Measurements from ENCODE around the gene ADCY5. TPM values are rescaled to one million over a fixed set of nuclear protein-coding genes. Genes with fewer than 3 reads are reported as not detected.

The ADCY5 gene
- total and polyA plus RNA-seq, 2 donors (not counting 1 experiment from before 2014, with no cell fraction given) = not detected

DNA sequence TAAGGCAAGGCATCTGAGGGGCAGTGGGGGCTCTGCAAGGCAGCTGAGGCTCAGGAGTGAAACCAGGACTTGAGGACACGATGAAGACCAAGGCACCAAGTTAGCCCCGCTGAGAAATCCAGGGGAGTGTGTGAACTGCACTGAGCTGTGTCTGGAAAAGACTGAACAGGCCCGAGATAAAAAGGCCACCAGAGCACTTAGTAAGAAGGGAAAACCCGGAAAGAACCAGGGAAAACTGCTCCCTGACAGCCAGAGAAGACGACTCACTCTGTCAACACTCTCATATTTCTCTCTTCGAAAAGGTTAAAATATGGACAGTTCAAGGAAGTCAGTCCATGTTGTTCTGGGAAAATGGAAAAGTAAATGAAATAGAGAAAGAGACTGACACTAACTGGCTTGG lies 138.1 kb downstream of the ADCY5 start:
- TF ChIP-seq, protein P1, sequence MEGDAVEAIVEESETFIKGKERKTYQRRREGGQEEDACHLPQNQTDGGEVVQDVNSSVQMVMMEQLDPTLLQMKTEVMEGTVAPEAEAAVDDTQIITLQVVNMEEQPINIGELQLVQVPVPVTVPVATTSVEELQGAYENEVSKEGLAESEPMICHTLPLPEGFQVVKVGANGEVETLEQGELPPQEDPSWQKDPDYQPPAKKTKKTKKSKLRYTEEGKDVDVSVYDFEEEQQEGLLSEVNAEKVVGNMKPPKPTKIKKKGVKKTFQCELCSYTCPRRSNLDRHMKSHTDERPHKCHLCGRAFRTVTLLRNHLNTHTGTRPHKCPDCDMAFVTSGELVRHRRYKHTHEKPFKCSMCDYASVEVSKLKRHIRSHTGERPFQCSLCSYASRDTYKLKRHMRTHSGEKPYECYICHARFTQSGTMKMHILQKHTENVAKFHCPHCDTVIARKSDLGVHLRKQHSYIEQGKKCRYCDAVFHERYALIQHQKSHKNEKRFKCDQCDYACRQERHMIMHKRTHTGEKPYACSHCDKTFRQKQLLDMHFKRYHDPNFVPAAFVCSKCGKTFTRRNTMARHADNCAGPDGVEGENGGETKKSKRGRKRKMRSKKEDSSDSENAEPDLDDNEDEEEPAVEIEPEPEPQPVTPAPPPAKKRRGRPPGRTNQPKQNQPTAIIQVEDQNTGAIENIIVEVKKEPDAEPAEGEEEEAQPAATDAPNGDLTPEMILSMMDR (IDR thresholded peaks at IDR 0.05) = no peak
- TF ChIP-seq EZH2 (IDR thresholded peaks at IDR 0.05; ENCODE audit: borderline replicate concordance, insufficient read depth, low read depth, low read length, poor library complexity, severe bottlenecking) = no peak
- Histone ChIP-seq H3K27me3 (replicated peaks in 1 of 4; ENCODE audit: control extremely low read depth in 1 of 4, control insufficient read depth in 3 of 4, insufficient read depth in 4 of 4, low read length in 3 of 4) (no peaks in the 10 kb centered on the region), H3K4me2 (replicated peaks; ENCODE audit: low read depth, low read length, poor library complexity, severe bottlenecking) (no peak overlapping the region), H3K9me3 (ENCODE audit: control extremely low read depth in 1 of 3, control insufficient read depth in 2 of 3, insufficient read depth in 1 of 3, low read length in 2 of 3) (no peaks in the 10 kb centered on the region), H3K36me3 (replicated peaks in 1 of 2; ENCODE audit: control extremely low read depth in 1 of 2, control insufficient read depth in 1 of 2, extremely low read depth in 1 of 2, insufficient read depth in 2 of 2, low read length in 1 of 2) (no peaks in the 10 kb centered on the region), H3K9ac (ENCODE audit: low read length) (no peak overlapping the region), H2AFZ (ENCODE audit: insufficient read depth, low read depth, low read length, poor library complexity, severe bottlenecking) (no peak overlapping the region), H3K4me3 (ENCODE audit: control extremely low read depth in 1 of 5, extremely low read depth in 1 of 5, insufficient read depth in 1 of 5, low read depth in 2 of 5, low read length in 4 of 5) (no peak overlapping the region), H3K4me1 (ENCODE audit: control insufficient read depth in 2 of 2, insufficient read depth in 2 of 2, low read length in 2 of 2) (peaks cover 0 to 4% of the 10 kb centered on the region in 2 donors), H4K20me1 (ENCODE audit: control insufficient read depth, insufficient read depth, low read length, poor library complexity, severe bottlenecking) (no peaks in the 10 kb centered on the region), H3K27ac (ENCODE audit: low read length in 2 of 2) (no peak overlapping the region), H3K79me2 (ENCODE audit: control insufficient read depth, insufficient read depth, low read length) (no peaks in the 10 kb centered on the region)
- 88% methylated on average over 3 of the region's 6 CpGs for WGBS (ENCODE audit: insufficient coverage)
- H3K9me3 Mint-ChIP-seq (ENCODE audit: insufficient read depth) = no peaks in the 10 kb centered on the region
- ChIA-PET POLR2A (no interaction called here), CTCF (interaction anchor here (1.2 kb wide), 2 partner anchors 15 to 16 kb away, joined by 3 to 5 read pairs; no protein-coding TSS in a partner anchor)
- intact Hi-C loops (cut with micrococcal nuclease) = no loop called here
- no peak for DNase-seq
- peaks cover 3% of the 10 kb centered on the region for H3K4me1 Mint-ChIP-seq
- no peak overlapping the region for H3K27ac Mint-ChIP-seq
- H3K4me3 Mint-ChIP-seq = no peak overlapping the region
- H3K27me3 Mint-ChIP-seq = peaks cover 18% of the 10 kb centered on the region
- no peak for ATAC-seq (ENCODE audit: low read depth)

DNA sequence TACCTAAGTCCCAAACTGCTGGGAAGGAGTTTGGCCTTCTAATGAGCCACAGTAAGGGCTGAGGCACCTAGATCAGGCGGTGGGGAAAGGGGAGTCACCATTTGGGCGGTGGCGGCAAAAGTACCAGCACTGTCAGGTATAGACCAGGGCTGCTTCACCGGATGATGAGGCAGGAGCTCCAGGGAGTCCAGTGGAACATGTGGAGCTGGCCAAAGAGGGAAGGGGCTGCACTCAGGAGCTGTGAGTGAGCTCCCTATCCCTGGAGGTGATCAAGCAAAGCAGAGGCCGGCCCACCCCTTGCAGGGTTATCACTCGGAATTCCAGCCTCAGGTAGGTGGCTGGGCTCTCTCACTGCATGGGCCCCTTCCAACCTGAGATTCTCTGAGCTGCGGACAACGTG lies 138.7 kb downstream of the ADCY5 start:
- Mint-ChIP-seq H3K4me3 (no peak overlapping the region), H3K9me3 (ENCODE audit: insufficient read depth) (no peaks in the 10 kb centered on the region), H3K27ac (no peak overlapping the region), H3K27me3 (peaks cover 15% of the 10 kb centered on the region), H3K4me1 (peaks cover 3% of the 10 kb centered on the region)
- no peaks in the 10 kb centered on the region for H3K36me3 ChIP-seq (replicated peaks in 1 of 2; ENCODE audit: control extremely low read depth in 1 of 2, control insufficient read depth in 1 of 2, extremely low read depth in 1 of 2, insufficient read depth in 2 of 2, low read length in 1 of 2)
- 98% methylated on average over 8 of the region's 8 CpGs for WGBS (ENCODE audit: insufficient coverage)
- no peak overlapping the region for H3K4me3 ChIP-seq (ENCODE audit: control extremely low read depth in 1 of 5, extremely low read depth in 1 of 5, insufficient read depth in 1 of 5, low read depth in 2 of 5, low read length in 4 of 5)
- ATAC-seq (ENCODE audit: low read depth) = no peak
- H3K4me1 ChIP-seq (ENCODE audit: control insufficient read depth in 2 of 2, insufficient read depth in 2 of 2, low read length in 2 of 2) = peaks cover 0 to 4% of the 10 kb centered on the region in 2 donors
- POLR2A ChIA-PET = no interaction called here
- DNase-seq = no peak
- H3K9me3 ChIP-seq (ENCODE audit: control extremely low read depth in 1 of 3, control insufficient read depth in 2 of 3, insufficient read depth in 1 of 3, low read length in 2 of 3) = peaks cover 0 to under 1% (median 0%) of the 10 kb centered on the region in 3 donors
- intact Hi-C loops (cut with micrococcal nuclease) = no loop called here
- H3K27me3 ChIP-seq (replicated peaks in 1 of 4; ENCODE audit: control extremely low read depth in 1 of 4, control insufficient read depth in 3 of 4, insufficient read depth in 4 of 4, low read length in 3 of 4) = no peaks in the 10 kb centered on the region
- H2AFZ ChIP-seq (ENCODE audit: insufficient read depth, low read depth, low read length, poor library complexity, severe bottlenecking) = no peak overlapping the region
- no peak overlapping the region for H3K9ac ChIP-seq (ENCODE audit: low read length)
- H4K20me1 ChIP-seq (ENCODE audit: control insufficient read depth, insufficient read depth, low read length, poor library complexity, severe bottlenecking) = no peaks in the 10 kb centered on the region
- H3K27ac ChIP-seq (ENCODE audit: low read length in 2 of 2) = no peak overlapping the region
- no peaks in the 10 kb centered on the region for H3K79me2 ChIP-seq (ENCODE audit: control insufficient read depth, insufficient read depth, low read length)
- TF ChIP-seq EZH2 (IDR thresholded peaks at IDR 0.05; ENCODE audit: borderline replicate concordance, insufficient read depth, low read depth, low read length, poor library complexity, severe bottlenecking) = no peak
- TF ChIP-seq, protein P1 (IDR thresholded peaks at IDR 0.05) = no peak
- CTCF ChIA-PET = interaction anchor here (1.2 kb wide), 2 partner anchors 16 to 17 kb away, joined by 3 to 5 read pairs; no protein-coding TSS in a partner anchor
- H3K4me2 ChIP-seq (replicated peaks; ENCODE audit: low read depth, low read length, poor library complexity, severe bottlenecking) = no peak overlapping the region
